ENCODE data around the gene DPYD. TPM values are rescaled to one million over a fixed set of nuclear protein-coding genes. Genes with fewer than 3 reads are reported as not detected.

The DPYD gene
- total RNA-seq, 2 donors from 2014 or later, result 9.2 to 17.5 TPM

GRCh38 chr1:97853221-97853620 lies 67.6 kb downstream of the DPYD start:
- no peak overlapping the region for H3K27ac ChIP-seq (ENCODE audit: low read depth, low read length)
- Mint-ChIP-seq H3K9me3 (no peaks in the 10 kb centered on the region), H3K4me3 (no peak overlapping the region), H3K27ac (no peak overlapping the region), H3K27me3 (ENCODE audit: insufficient read depth) (no peaks in the 10 kb centered on the region), H3K36me3 (ENCODE audit: low read depth) (no peaks in the 10 kb centered on the region), H3K4me1 (no peaks in the 10 kb centered on the region)
- H3K9me3 ChIP-seq (ENCODE audit: control insufficient read depth, low read length), result no peaks in the 10 kb centered on the region
- no peak overlapping the region for H3K4me3 ChIP-seq (ENCODE audit: low read length)
- no peaks in the 10 kb centered on the region for H3K36me3 ChIP-seq (ENCODE audit: control insufficient read depth, insufficient read depth, low read length)
- H3K9ac ChIP-seq (ENCODE audit: extremely low read depth, low read length, poor library complexity, severe bottlenecking), result no peak overlapping the region
- TF ChIP-seq, protein P1, sequence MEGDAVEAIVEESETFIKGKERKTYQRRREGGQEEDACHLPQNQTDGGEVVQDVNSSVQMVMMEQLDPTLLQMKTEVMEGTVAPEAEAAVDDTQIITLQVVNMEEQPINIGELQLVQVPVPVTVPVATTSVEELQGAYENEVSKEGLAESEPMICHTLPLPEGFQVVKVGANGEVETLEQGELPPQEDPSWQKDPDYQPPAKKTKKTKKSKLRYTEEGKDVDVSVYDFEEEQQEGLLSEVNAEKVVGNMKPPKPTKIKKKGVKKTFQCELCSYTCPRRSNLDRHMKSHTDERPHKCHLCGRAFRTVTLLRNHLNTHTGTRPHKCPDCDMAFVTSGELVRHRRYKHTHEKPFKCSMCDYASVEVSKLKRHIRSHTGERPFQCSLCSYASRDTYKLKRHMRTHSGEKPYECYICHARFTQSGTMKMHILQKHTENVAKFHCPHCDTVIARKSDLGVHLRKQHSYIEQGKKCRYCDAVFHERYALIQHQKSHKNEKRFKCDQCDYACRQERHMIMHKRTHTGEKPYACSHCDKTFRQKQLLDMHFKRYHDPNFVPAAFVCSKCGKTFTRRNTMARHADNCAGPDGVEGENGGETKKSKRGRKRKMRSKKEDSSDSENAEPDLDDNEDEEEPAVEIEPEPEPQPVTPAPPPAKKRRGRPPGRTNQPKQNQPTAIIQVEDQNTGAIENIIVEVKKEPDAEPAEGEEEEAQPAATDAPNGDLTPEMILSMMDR (conservative IDR thresholded peaks at IDR 0.05), result no peak
- H3K27me3 ChIP-seq (ENCODE audit: control insufficient read depth, insufficient read depth, low read length, poor library complexity, severe bottlenecking), result no peaks in the 10 kb centered on the region
- DNase-seq, result no peak
- H3K4me1 ChIP-seq (ENCODE audit: control insufficient read depth, insufficient read depth, low read length), result peaks cover 4% of the 10 kb centered on the region
- WGBS, 2 experiments (ENCODE audit: insufficient coverage in 1 of 2, insufficient read length in 1 of 2), result no CpG with 5 or more reads among the region's 1 CpG

DNA sequence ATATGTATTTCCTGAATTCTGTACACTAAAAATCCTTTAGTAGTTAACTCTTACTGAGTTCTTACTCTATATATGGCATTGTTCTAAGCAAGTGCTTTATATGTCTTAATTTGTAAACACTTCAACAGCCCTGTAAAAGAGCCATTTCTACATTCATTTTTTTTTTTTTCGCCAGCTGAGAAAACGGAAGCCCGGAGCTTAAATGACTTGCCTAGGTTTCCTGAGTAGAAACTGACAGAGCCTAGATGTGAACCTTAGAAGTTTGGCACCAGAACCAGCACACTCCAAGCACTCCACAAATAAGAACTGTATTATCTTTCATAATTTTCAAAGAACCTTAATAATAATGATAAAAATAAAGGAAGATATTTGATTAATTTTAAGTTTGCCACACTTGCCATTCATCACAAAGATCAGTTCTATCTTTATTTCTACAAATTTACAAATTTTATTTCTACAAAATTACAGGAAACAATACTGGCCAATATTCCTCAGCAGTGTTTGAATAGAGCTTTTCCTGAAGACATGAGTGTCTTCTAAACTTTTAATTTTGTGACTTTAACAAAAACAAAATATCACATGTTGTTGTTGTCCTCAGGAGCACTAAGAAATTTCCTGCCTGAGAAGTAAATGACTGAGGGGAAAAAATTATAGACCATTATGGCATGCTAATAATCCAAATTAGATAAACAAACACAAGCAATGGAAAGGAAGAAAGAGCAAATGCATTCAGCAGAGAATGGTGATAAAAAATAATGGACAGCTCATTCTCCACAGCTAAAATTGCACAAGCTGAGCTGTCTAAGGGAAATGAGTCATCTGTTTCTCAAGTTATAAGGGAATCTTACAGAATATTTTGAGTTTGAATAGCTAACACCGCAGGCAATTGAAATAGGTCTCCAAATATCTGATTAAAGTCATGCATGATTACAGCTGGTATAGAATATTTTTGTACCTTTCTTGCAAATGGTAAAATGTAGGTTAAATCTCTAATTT lies 71.2 kb downstream of the DPYD start:
- 91 to 93% methylated on average over 4 of the region's 4 CpGs for WGBS, 2 experiments (ENCODE audit: insufficient coverage in 1 of 2, insufficient read length in 1 of 2)
- Mint-ChIP-seq H3K27me3 (ENCODE audit: insufficient read depth) (no peaks in the 10 kb centered on the region), H3K4me3 (no peak overlapping the region), H3K9me3 (peaks cover 5% of the 10 kb centered on the region), H3K36me3 (ENCODE audit: low read depth) (no peaks in the 10 kb centered on the region), H3K27ac (no peak overlapping the region), H3K4me1 (no peaks in the 10 kb centered on the region)
- Histone ChIP-seq H3K9me3 (ENCODE audit: control insufficient read depth, low read length) (peaks cover 10% of the 10 kb centered on the region), H3K4me1 (ENCODE audit: control insufficient read depth, insufficient read depth, low read length) (no peaks in the 10 kb centered on the region), H3K4me3 (ENCODE audit: low read length) (no peak overlapping the region), H3K27me3 (ENCODE audit: control insufficient read depth, insufficient read depth, low read length, poor library complexity, severe bottlenecking) (no peaks in the 10 kb centered on the region), H3K27ac (ENCODE audit: low read depth, low read length) (no peak overlapping the region), H3K36me3 (ENCODE audit: control insufficient read depth, insufficient read depth, low read length) (no peaks in the 10 kb centered on the region), H3K9ac (ENCODE audit: extremely low read depth, low read length, poor library complexity, severe bottlenecking) (no peak overlapping the region)
- no peak for DNase-seq
- TF ChIP-seq, protein P1 (conservative IDR thresholded peaks at IDR 0.05), result no peak

DNA sequence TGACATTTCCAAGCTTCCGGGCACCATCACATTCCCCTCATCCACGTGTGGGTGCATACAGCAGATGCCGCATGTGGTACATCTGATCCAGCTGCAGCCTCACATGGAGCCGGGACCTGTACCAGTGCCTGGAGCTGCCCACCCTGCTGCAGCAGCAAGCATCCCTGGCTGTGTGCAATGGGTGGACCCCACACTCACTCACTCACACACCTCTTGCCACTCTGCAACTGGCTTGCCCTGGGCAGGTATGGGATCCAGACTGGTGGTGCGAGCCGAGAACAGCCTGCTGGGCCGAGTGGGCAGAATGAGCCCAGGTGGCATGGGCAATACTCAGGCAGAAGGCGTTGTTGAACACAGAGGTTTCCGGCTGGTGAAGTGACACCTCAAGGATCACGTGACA lies 75.0 kb downstream of the DPYD start:
- no peaks in the 10 kb centered on the region for H3K4me1 ChIP-seq (ENCODE audit: control insufficient read depth, insufficient read depth, low read length)
- Mint-ChIP-seq H3K9me3 (peaks cover 5% of the 10 kb centered on the region), H3K27ac (no peak overlapping the region), H3K27me3 (ENCODE audit: insufficient read depth) (no peaks in the 10 kb centered on the region), H3K36me3 (ENCODE audit: low read depth) (no peaks in the 10 kb centered on the region), H3K4me1 (no peaks in the 10 kb centered on the region), H3K4me3 (no peak overlapping the region)
- DNase-seq, result no peak
- H3K9ac ChIP-seq (ENCODE audit: extremely low read depth, low read length, poor library complexity, severe bottlenecking), result no peak overlapping the region
- H3K27me3 ChIP-seq (ENCODE audit: control insufficient read depth, insufficient read depth, low read length, poor library complexity, severe bottlenecking), result no peaks in the 10 kb centered on the region
- TF ChIP-seq, protein P1 (conservative IDR thresholded peaks at IDR 0.05), result no peak
- 87 to 96% methylated on average over 4 to 10 of the region's 10 CpGs for WGBS, 2 experiments (ENCODE audit: insufficient coverage in 1 of 2, insufficient read length in 1 of 2)
- no peak overlapping the region for H3K4me3 ChIP-seq (ENCODE audit: low read length)
- H3K27ac ChIP-seq (ENCODE audit: low read depth, low read length), result no peak overlapping the region
- no peaks in the 10 kb centered on the region for H3K36me3 ChIP-seq (ENCODE audit: control insufficient read depth, insufficient read depth, low read length)
- peaks cover 10% of the 10 kb centered on the region for H3K9me3 ChIP-seq (ENCODE audit: control insufficient read depth, low read length)

All from endodermal cell (in vitro differentiated cells).